ENCODE data around the gene MED27. TPM values are rescaled to one million over a fixed set of nuclear protein-coding genes. Genes with fewer than 3 reads are reported as not detected.

MED27 gene
- total RNA-seq, 1 donor, result 25.7 TPM

DNA sequence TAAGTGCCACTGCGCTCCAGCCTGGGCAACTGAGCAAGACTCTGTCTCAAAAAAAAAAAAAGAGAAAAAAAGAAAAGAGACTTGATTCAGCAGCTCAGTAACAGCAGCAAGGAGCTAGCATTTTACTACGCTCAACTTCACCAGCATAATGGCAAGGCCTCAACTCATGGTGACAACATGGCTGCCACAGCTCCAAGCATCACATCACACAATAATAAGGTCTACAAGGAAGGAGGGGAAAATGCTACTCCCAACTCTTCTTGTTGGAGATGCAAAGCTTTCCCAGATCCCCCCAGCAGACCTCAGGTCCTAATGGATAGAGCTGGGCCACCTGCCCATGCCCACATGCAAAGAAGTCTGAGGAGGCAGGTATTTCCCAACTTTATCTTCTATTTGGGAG lies 253.6 kb downstream of the MED27 start:
- no peaks in the 10 kb centered on the region for H3K4me1 ChIP-seq (ENCODE audit: insufficient read depth, low read length)

DNA sequence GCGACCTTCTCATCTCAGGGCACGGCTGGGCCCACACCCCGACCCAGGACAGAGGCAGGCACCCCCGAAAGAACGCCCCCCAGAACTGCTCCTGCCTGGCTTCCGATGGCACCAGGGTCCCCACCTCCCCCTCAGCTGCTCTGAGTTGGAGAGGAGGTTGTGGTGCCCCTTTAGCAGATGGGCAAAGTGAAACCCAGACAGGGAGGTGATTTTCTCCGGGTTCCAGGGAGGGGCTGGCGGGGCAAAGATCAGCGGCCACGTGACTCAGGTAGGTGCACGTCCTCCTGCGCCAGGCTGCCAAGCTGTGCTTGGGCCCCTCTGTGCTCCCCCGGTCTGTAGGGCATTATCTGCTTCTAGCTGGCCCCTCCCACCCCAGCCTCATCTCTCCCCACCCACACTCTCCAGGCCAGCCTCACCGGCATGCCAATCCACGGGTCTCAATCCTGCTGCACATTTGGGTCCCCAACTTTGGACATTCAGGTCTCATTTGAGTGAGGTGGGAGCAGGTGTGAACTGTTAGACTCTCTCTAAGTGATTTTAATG lies 254.6 kb downstream of the MED27 start:
- TF ChIP-seq, protein P1, sequence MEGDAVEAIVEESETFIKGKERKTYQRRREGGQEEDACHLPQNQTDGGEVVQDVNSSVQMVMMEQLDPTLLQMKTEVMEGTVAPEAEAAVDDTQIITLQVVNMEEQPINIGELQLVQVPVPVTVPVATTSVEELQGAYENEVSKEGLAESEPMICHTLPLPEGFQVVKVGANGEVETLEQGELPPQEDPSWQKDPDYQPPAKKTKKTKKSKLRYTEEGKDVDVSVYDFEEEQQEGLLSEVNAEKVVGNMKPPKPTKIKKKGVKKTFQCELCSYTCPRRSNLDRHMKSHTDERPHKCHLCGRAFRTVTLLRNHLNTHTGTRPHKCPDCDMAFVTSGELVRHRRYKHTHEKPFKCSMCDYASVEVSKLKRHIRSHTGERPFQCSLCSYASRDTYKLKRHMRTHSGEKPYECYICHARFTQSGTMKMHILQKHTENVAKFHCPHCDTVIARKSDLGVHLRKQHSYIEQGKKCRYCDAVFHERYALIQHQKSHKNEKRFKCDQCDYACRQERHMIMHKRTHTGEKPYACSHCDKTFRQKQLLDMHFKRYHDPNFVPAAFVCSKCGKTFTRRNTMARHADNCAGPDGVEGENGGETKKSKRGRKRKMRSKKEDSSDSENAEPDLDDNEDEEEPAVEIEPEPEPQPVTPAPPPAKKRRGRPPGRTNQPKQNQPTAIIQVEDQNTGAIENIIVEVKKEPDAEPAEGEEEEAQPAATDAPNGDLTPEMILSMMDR (IDR thresholded peaks at IDR 0.05; ENCODE audit: extremely low read depth, low read depth, low read length), result no peak
- Histone ChIP-seq H3K4me1 (ENCODE audit: insufficient read depth, low read length) (no peaks in the 10 kb centered on the region), H2AFZ (ENCODE audit: low read length) (no peak overlapping the region), H3K4me3 (ENCODE audit: insufficient read depth, low read length) (no peak overlapping the region), H4K20me1 (ENCODE audit: insufficient read depth, low read length) (no peaks in the 10 kb centered on the region), H3K79me2 (ENCODE audit: insufficient read depth, low read length) (no peaks in the 10 kb centered on the region), H3K27me3 (ENCODE audit: insufficient read depth, low read length) (peaks cover 62% of the 10 kb centered on the region), H3K36me3 (ENCODE audit: insufficient read depth, low read length) (no peaks in the 10 kb centered on the region), H3K4me2 (ENCODE audit: insufficient read depth, low read length) (no peak overlapping the region), H3K9me3 (ENCODE audit: low read depth, low read length) (no peaks in the 10 kb centered on the region), H3K27ac (ENCODE audit: low read depth, low read length) (no peak overlapping the region)
- peak; percentile 64 for DNase-seq (ENCODE audit: insufficient read length, low spot score, missing footprints)

More for the DNA sequence above, 253.6 kb downstream of the MED27 start:
- TF ChIP-seq, protein P1 (IDR thresholded peaks at IDR 0.05; ENCODE audit: extremely low read depth, low read depth, low read length), result no peak
- H3K36me3 ChIP-seq (ENCODE audit: insufficient read depth, low read length), result no peaks in the 10 kb centered on the region
- no peak overlapping the region for H3K4me2 ChIP-seq (ENCODE audit: insufficient read depth, low read length)
- no peak overlapping the region for H3K4me3 ChIP-seq (ENCODE audit: insufficient read depth, low read length)
- no peak for DNase-seq (ENCODE audit: insufficient read length, low spot score, missing footprints)
- H3K9me3 ChIP-seq (ENCODE audit: low read depth, low read length), result no peaks in the 10 kb centered on the region
- no peaks in the 10 kb centered on the region for H4K20me1 ChIP-seq (ENCODE audit: insufficient read depth, low read length)
- no peaks in the 10 kb centered on the region for H3K79me2 ChIP-seq (ENCODE audit: insufficient read depth, low read length)
- no peak overlapping the region for H3K27ac ChIP-seq (ENCODE audit: low read depth, low read length)
- no peak overlapping the region for H2AFZ ChIP-seq (ENCODE audit: low read length)
- H3K27me3 ChIP-seq (ENCODE audit: insufficient read depth, low read length), result peaks cover 52% of the 10 kb centered on the region

- H3K9me3 ChIP-seq (ENCODE audit: low read depth, low read length), result no peaks in the 10 kb centered on the region
- H3K27me3 ChIP-seq (ENCODE audit: insufficient read depth, low read length), result peaks cover 68% of the 10 kb centered on the region
- no peaks in the 10 kb centered on the region for H3K36me3 ChIP-seq (ENCODE audit: insufficient read depth, low read length)
- H4K20me1 ChIP-seq (ENCODE audit: insufficient read depth, low read length), result no peaks in the 10 kb centered on the region
- no peaks in the 10 kb centered on the region for H3K4me1 ChIP-seq (ENCODE audit: insufficient read depth, low read length)
- H3K4me3 ChIP-seq (ENCODE audit: insufficient read depth, low read length), result no peak overlapping the region
- no peaks in the 10 kb centered on the region for H3K79me2 ChIP-seq (ENCODE audit: insufficient read depth, low read length)
- TF ChIP-seq, protein P1 (IDR thresholded peaks at IDR 0.05; ENCODE audit: extremely low read depth, low read depth, low read length), result no peak
- peak; percentile 78 for DNase-seq (ENCODE audit: insufficient read length, low spot score, missing footprints)
- no peak overlapping the region for H2AFZ ChIP-seq (ENCODE audit: low read length)
- H3K4me2 ChIP-seq (ENCODE audit: insufficient read depth, low read length), result no peak overlapping the region
- no peak overlapping the region for H3K27ac ChIP-seq (ENCODE audit: low read depth, low read length)
Measured at GRCh38 chr9:131824155-131824594, 255.5 kb downstream of the MED27 start.

- no peaks in the 10 kb centered on the region for H4K20me1 ChIP-seq (ENCODE audit: insufficient read depth, low read length)
- no peaks in the 10 kb centered on the region for H3K79me2 ChIP-seq (ENCODE audit: insufficient read depth, low read length)
- no peaks in the 10 kb centered on the region for H3K4me1 ChIP-seq (ENCODE audit: insufficient read depth, low read length)
- H3K36me3 ChIP-seq (ENCODE audit: insufficient read depth, low read length), result no peaks in the 10 kb centered on the region
- no peaks in the 10 kb centered on the region for H3K9me3 ChIP-seq (ENCODE audit: low read depth, low read length)
- H3K4me3 ChIP-seq (ENCODE audit: insufficient read depth, low read length), result no peak overlapping the region
- H3K27me3 ChIP-seq (ENCODE audit: insufficient read depth, low read length), result peaks cover 71% of the 10 kb centered on the region
- TF ChIP-seq, protein P1 (IDR thresholded peaks at IDR 0.05; ENCODE audit: extremely low read depth, low read depth, low read length), result no peak
- DNase-seq (ENCODE audit: insufficient read length, low spot score, missing footprints), result peak; percentile 48
- no peak overlapping the region for H3K27ac ChIP-seq (ENCODE audit: low read depth, low read length)
- no peak overlapping the region for H2AFZ ChIP-seq (ENCODE audit: low read length)
- H3K4me2 ChIP-seq (ENCODE audit: insufficient read depth, low read length), result no peak overlapping the region
Measured at GRCh38 chr9:131823701-131824146, 255.9 kb downstream of the MED27 start.
